Activated naive CD4-positive, alpha-beta T cell treated with anti-CD3 and anti-CD28 coated beads, Interleukin-2, amount 10 ng/mL, durations not matched to agents 5 hours and 36 hours (primary cell): ENCODE results near the gene MRPL43. TPM values are rescaled to one million over a fixed set of nuclear protein-coding genes. Genes with fewer than 3 reads are reported as not detected.

Source experiments
- microRNA-seq: library from miRNA; unstranded; fragments of <30 nt; microRNA quantifications from one replicate; pipeline ENCODE4 v1.2.0, GENCODE V29; 2022; ENCODE audit warnings: borderline microRNAs expressed, borderline replicate concordance
- total RNA-seq, 2 experiments: library from RNA; stranded (reverse); gene quantifications; one replicate each; pipeline ENCODE4 v1.2.3, GENCODE V29; 2021

MRPL43 gene
- total RNA-seq, result 10 to 100 TPM; 45.7 to 47.4 TPM

DNA sequence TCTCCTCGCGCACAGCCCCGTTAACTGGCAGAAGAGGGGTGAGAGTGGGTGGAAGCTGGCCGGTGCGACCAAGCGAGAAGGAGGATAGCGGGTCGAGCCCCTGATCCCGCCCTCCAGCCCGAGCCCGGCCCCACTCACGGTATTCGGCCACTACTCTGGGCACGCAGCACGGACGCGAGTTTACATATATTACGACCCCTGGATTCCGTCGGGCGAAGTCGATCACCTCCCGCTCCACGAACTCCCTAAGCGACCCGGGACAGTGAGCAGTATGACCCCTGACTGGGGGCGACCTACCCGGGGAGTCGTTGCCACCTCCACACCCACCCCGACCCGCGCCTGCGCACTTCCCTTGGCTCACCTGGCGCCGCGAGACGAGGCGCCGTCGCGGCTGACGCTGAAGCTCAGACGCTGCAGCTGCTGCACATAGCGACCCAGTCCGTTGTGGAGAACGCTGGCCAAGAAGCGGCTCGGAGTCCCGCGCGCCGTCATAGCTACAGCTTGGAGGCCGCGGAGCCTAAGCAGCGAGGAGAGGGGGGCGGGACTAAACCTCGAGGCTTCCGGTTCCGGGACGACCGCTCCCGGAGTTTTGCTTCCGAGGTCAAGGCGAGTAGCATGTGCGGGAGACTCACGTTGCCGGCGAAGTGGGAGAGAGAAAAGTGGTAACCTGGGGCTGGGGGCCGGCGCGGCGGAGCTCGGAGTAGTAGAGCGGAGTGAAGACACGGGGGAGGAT, at the start of gene MRPL43, which contains the start of gene TWNK:
MRPL43 (minus strand) TSS at position 546 of the 733 bp plus-strand sequence; CDS start at position 492, 54 bp downstream.
TWNK (plus strand) TSS at position 592 of the 733 bp plus-strand sequence. CDS start 668 bp downstream, outside the sequence.

DNA sequence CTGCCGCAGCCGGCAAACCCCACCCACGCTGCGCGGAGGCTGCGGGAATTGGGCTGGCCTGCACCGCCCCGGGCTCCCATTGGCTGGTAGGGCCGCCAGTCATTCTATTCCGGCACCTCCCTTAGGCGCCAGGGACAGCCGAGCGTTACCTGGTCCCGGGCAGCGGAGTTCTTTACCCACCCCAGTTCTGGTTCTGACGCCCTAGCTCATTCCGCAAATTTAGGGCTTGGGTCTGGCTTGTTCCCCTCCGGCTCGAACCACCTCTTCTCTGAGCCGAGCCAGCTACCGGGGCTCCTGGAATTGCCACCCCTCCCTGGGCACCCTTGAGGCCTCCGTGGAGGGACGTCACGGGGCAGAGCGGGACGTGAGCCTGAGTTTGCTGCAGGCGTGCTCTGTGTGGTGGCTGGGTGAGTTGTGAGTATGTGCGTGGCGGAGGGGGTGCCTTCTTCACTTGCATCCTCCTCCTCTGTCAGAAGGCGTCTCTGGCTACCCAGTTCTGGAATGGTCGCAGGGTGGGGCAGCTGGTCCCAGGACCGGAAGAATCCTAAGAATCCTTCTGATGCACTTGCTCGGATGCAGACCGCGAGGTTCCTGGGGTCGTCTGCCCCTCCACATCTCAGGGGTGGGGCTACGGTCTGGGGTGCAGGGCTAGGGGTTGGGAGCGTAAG, 44.0 kb upstream of the MRPL43 start, which contains the start of the genes PDZD7 and SFXN3:
PDZD7 (minus strand) TSS at position 2 of the 668 bp plus-strand sequence. CDS start 910 bp downstream, outside the sequence.
SFXN3 (plus strand) TSS at position 107 of the 668 bp plus-strand sequence. CDS start 3,461 bp downstream, outside the sequence.

DNA sequence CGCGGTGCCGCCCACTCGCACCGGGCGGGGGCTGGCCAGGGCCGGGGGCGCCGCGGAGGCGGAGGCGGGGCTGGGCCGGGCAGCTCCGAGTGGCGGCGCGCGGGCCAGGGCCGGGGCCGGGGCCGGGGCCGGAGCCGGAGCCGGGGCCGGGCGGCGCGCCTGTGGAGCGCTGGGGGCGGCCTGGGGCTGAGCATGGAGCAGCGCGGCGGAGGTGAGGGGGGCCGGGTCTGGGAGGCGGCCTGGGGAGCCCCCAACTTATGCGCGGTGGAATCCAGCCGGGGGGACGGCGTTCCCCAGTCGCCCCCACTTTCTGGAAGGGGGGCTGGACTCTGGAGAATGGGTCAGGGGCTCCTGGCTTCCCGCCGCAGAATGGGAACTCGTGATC, 12.4 kb upstream of the MRPL43 start, which contains the start of gene LZTS2:
LZTS2 (plus strand) TSS at position 67 of the 385 bp plus-strand sequence. CDS start 2,731 bp downstream, outside the sequence.

DNA sequence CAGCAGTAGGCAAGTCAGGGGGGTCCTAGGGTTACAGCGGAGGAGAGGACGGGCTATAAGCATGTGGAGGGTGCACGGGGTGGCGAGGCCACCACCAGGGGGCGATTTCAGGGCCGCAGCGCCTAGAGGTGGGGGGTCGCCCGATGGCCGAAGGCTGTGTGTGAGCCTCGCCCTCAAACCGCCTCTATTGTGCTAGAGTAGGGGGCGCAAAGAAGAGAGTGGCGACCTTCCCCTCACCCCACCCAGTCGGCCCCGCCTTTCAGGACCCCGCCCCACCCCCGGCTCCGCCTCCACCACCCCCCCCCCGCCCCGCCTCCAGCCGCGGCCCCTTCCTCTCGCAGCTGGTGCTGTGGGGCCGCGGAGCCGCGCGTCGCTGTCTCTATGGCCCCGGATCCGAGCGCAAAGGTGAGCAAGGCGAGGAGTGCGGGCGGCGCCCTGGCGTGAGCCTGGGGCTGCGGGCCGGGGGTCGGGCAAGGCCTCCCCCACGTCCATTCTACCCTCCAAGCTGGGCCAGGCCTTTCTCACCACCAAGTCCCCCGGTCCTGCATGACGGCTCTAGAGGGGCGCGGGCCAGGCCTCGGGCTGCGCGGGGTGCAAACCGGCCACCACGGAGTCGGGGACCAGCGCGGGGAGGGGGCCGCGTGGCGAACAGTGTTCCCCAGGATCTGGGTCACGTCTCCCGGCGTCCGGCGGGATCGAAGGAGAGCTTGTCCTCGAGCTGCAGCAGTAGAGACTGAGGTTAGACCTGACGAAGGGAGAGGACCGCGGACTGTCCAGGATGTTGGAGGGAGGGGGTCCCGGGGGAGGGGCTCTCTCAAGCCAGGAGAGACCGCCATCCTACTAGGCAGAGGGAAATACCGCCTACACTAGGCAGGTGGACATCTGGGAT, 17.9 kb downstream of the MRPL43 start, which contains the start of gene SEMA4G:
SEMA4G (plus strand) TSS at position 318 of the 889 bp plus-strand sequence. CDS start 3,409 bp downstream, outside the sequence.

Small RNA genes within 50 kb of the gene (microRNA-seq; reads per million reads assigned to microRNA genes)
- not detected for gene MIR608

Other genes starting within 250 kb of the MRPL43 start
- gene PAX2, start 241.9 kb downstream of the MRPL43 start, total RNA-seq, result not detected
- gene SLF2, start 74.5 kb downstream of the MRPL43 start, total RNA-seq, result 10 to 100 TPM; 34.3 to 35.7 TPM
- 1 to 10 TPM; 2.0 to 2.4 TPM for gene SEMA4G, start 18.0 kb downstream of the MRPL43 start, total RNA-seq
- gene TWNK, start within 50 bp of the MRPL43 start, total RNA-seq, result 10 to 100 TPM; 11.8 to 12.5 TPM
- 10 to 100 TPM; 23.9 to 24.0 TPM for gene LZTS2, start 12.3 kb upstream of the MRPL43 start, total RNA-seq
- gene PDZD7, start 43.6 kb upstream of the MRPL43 start, total RNA-seq, result under 1 TPM; 0.72 to 0.81 TPM
- 10 to 100 TPM; 49.7 to 50.1 TPM for gene SFXN3, start 43.7 kb upstream of the MRPL43 start, total RNA-seq
- gene KAZALD1, start 74.5 kb upstream of the MRPL43 start, total RNA-seq, result under 1 TPM; 0.48 to 0.96 TPM
- gene TLX1, start 143.8 kb upstream of the MRPL43 start, total RNA-seq, result not detected
- not detected for gene LBX1, start 242.0 kb upstream of the MRPL43 start, total RNA-seq